G401.6 (cell line): Measurements from ENCODE around the gene ARMH1.
A peak's percentile ranks its signal among the peaks of the same experiment; 100 is the strongest.
"Not testable (repeated sequence)": the region's sequence is repeated elsewhere in the genome, so short reads cannot be mapped to it uniquely, and the experiment has no call there.

Source experiments
- FAIRE-seq: peaks from 2 replicates; lab custom pipeline; 2012; peaks lifted over from hg19 to GRCh38; lab: Jason Lieb, UNC

Gene ARMH1

DNA sequence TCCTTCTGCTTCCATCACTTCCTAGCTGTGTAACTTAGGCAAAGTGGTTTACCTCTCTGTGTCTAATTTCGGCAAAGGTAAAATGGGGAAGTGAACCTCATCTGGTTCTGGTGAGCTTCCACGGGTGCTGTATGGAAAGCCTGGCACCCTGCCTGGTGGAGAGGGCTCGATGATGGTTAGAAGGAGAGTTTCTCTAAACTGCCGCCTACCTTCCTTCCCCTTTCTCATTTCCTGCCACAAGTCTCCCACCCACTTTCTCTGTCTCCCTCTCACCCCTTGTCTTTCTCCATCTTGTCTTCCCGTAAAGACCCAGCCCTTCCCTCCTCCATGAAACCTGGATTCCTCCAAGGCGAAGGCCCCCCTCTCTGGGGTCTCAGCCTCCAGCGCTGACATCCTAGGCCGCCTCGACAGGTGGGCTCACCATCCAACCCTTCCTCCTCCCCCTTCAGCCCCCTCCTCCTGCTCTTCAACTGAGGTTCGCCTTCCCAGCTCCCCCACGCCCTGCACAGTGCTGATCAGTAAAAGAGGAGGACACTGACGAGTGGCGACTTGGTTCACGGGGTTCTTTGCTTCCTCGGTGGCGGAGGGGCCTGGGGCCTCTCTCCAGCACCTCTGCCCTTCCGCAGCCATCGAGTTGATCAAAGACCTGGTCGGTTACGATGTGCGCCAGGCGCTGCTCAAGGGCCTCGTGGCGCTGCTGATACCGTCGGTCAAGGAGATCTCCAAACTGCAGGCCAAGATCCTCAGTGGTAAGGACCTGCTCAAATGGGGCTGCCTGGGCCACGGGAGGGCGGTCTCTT is 49.2 kb downstream of the ARMH1 start:
- no peak for FAIRE-seq

DNA sequence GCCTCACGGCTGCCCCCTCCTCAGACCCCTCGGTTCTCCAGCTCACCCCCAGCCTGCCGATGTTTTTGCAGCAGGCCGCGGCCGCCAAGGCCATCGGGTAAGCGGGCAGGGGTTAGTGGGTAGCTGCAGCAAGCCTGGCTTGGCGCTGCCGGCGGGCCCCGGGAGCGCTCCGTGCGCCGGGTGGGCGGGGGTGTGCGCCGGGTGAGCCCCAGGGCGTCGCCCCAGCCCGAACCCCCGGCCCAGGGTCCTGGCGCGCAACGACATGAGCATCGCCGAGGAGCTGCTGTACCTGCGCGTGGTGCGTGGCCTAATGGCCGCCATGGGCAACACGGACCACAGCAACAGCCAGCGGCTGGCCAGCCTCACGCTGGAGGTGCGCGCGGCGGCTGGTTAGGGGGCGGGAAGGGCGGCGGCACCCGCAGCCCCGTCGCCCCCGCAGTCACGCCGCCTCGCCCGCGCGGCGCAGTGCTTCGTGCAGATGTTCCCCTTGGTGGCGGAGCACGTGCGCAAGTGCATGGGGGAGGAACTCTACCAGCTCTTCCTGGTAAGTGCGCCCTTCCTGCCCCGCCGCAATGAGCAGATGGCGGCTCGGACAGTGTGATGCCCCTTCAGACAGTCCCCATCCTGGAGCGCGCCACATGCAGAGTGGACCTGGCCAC is 49.9 kb downstream of the ARMH1 start:
- no peak for FAIRE-seq

DNA sequence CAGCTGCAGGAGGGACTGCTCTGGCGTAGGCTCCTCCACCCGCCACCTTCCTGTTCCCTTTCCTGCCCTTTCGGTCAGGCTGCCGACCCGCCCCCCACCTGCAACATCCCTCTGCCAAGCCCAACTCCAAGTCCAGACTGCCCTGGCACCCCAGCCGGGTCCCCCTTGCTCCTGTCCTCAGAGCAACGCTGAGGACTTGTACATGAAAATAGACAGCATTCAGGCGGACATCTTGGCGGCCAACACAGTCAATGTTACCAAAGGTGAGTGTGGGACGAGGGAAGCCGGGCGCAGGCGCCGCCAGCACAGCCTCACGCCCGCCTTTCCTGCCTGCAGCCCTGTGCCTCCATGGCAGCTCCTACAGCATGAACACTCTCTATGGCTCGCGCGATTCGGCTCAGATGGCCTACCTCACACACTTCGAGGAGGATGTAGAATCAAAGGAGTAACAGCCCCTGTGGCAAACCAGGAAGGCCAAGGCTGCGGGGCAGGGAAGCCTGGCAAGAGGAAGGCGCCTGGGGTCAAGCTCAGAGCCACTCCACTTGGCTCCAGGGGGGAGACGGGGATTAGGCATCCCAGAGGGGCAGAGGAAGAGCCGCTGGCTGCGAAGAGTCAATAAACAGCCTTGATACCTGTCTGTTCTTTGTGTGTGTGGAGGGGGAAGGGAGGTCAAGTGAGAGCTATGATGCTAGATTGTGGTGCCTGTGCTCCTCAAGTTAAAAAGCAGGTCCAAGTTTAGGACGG is 50.6 kb downstream of the ARMH1 start:
- FAIRE-seq = no peak

DNA sequence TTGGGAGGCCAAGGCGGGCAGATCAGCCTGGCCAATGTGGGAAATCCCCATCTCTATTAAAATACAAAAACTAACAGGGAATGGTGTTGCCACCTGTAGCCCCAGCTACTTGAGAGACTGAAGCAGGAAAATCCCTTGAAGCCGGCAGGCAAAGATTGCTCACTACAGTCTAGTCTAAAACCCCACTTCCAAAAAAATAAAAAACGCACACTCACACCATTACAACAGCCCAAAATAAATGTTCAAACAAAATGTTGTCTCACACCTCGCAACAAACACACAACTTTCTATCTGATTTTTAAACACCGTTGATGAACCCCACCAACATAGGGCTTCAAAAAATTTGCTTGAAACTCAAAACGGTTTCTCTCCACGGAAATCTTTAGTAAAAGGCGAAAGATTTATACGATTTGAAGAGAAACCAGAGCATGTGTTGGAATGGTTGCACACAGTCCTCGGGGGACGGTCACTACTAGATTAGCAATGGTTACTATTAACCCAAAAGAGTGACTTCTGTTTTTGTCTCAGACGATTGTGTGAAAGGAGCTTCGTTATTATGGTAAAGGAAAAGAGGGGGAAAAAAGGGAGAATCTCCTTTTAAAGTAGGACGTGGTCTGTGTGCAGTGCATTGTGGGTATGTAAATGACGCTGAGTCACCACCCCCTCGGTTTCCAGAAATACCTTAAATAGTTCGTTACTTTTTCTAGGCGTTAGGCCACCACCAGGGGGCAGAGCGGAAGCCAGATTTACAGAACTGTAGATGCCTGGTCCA is 56.4 kb downstream of the ARMH1 start, which contains the start of gene RNU5D-1:
Gene RNU5D-1 (minus strand): TSS at position 430 of the 772 bp plus-strand sequence.
- no peak for FAIRE-seq

DNA sequence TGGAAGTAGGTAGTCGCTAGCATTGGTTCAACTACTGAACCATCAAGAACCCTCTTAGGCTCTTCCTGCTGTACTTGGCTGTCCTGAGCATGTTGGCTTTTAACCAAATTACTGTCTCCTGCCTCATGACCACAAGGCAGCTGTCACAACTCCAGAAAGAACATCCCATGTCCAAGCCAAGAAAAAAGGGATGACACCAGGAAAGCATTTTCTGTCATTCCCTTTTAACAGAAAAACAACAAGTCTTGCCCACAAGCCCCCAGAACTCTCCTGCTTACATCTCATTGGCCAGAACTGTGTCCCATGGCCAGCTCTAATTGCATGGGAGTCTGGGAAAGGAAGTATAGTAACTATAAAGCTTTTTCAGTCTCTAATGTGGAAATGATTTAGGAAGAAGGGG is 58.9 kb downstream of the ARMH1 start:
- no peak for FAIRE-seq

DNA sequence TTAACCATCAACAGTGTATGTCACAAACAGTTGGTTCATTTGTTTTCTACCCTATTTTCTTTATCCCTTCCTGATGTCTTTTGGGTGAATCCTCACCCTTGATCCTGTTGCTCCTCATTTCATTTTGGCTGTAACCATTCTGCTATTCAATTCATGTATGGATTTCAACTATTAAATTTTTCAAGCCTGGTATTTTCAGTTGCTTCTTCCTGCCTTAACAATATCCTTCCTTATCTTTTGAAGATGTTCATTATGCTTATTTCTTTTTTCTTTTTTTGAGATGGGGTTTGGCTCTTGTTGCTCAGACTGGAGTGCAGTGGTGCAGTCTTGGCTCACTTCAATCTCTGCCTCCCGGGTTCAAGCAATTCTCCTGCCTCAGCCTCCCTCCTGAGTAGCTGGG is 59.3 kb downstream of the ARMH1 start:
- no peak for FAIRE-seq

DNA sequence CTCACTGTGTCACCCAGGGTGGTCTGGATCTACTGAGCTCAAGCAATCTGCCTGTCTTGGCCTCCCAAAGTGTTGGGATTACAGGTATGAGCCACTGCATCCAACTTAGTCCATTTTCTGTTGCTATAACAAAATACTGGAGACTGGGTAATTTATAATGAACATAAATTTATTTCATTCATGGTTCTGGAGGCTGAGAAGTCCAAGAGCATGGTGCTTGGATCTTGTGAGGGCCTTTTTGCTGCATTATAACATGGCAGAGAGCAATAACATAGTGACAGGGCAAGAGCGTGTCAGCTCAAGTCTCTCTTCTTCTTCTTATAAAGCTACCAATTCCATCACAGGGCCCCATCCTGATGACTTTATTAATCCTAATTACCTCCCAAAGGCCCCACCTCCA is 61.5 kb downstream of the ARMH1 start:
- FAIRE-seq = no peak

DNA sequence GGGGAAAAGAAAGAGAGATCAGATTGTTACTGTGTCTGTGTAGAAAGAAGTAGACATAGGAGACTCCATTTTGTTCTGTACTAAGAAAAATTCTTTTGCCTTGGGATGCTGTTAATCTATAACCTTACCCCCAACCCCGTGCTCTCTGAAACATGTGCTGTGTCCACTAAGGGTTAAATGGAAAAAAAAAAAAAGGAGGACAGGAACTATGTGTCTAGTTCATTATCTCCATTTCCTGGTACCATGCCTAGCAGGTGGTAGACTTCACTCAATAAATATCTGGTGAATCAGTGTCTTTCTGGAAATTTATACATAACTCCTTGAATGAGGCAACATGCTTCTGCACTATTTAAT is 64.4 kb downstream of the ARMH1 start:
- not testable (repeated sequence) for FAIRE-seq

DNA sequence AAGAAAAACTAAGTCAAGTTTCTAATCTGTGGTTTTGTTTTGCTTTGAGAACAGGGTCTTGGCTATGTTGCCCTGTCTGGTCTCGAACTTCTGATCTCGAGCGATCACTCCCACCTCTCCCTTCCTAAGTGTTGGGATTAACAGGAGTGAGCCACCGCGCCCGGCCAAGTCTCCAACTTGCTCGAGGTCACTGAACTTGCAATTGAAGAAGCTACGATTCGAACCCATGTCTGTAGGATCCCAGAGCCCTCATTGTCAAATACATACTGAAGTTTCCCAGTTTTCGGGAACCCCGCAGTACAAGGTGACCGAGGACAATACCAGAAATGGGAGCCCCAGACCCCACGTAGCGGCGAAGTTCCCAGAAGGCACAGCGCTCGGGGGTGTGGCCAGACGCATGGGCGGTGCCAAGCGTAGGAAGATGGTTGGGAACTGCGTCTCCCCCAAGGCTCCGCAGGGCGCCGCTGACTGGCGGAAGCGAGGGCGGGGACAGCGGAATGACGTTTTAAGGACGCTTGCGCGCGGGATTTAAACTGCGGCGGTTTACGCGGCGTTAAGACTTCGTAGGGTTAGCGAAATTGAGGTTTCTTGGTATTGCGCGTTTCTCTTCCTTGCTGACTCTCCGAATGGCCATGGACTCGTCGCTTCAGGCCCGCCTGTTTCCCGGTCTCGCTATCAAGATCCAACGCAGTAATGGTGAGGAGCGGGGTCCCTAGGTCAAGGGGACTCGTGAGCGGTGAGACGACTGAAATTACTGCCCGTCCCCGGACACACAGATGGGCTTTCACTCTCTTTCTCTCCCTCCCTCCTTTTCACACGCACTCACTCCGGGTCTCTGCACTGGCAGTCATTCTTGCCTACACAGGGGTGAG is 65.0 kb downstream of the ARMH1 start, which contains the start of gene KIF2C:
Gene KIF2C (plus strand): TSS at position 531 of the 872 bp plus-strand sequence. CDS start 96 bp downstream, at position 627.
- FAIRE-seq = peak; percentile 98

DNA sequence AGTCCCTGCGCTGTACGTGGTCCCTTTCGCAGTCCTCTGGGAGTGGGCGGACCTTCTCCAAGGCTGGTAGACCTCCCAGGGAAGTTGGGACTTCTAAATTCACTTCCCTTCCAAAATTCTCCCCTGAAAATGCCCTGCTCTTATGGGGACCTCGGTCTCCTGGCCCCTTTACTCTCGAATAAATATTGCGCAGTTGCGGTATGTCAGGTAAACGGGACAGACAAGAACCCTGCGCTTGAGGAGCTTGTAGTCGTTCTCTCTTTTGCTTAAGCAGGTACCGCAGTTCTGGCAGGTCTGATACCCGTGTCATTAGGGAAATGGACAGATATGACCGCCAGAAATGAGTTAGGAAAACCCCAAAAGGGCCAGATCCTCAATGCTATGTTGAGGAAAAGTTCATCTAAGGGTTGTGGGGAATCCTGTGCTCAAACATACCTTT is 65.7 kb downstream of the ARMH1 start:
- no peak for FAIRE-seq

DNA sequence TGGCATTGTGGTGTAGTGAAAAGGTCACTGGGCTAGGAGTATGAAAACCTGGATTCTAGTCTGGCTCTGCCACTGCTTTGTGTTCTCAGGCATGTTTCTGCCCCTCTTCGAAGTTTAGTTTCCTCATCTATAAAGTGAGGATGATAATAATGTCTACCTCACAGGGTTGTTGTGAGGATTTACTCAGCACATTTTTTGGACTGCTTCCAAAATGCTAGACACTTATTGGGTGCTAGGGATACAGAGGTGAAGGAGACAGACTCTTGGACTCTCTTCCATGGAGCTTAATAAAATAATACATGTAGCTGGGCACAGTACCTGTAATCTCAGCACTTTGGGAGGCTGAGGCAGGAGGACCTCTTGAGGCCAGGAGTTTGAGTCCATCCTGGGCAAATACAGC is 68.7 kb downstream of the ARMH1 start:
- no peak for FAIRE-seq

DNA sequence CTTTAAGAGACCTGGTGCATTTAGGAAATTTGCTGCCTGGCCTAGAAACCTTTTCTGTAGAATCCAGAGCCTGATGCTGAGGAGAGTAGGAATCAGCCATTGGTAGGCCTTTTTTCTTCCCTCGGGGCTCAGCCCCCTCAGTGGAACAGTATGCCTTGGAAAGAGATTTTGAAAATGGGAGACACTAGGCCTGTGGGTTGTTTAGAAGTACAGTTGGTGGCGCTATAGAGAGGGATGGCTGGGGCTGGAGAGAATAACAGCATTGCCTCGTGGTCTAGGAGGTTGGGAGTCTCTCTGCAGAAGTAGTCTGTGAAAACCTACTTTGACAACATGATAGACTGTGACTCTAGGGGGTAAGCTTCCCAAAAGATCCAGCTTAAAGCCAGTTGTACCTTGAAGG is 73.4 kb downstream of the ARMH1 start:
- no peak for FAIRE-seq

DNA sequence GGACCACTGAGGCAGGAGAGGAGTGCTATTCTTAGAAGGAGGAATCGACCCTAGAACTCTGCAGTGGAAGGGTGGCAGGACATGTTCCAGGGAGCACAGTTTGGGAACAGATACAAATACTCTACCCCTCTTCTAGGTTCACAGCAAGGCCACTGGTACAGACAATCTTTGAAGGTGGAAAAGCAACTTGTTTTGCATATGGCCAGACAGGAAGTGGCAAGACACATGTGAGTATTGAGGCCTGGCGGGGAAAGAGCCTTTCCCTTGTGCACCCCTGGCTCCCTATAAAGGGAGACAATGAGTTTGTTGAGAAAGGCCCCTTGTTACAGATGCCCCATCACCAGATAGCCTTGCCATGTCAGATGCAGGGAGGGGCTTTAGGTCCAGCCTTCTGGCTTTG is 82.9 kb downstream of the ARMH1 start:
- no peak for FAIRE-seq

DNA sequence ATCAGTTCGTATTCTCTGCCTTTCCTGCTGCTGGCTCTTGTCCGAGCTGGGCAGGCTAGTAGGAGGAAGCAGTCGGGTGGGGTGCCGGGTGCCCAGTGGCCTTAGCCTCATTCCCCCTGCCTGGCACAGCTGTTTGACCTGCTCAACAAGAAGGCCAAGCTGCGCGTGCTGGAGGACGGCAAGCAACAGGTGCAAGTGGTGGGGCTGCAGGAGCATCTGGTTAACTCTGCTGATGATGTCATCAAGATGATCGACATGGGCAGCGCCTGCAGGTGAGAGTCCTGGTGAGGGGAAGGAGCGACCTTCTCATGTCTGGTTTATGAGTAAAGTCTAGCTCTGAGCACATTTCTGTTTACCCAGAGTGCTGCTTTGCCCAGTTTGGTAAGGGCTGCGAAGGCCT is 84.6 kb downstream of the ARMH1 start:
- no peak for FAIRE-seq

DNA sequence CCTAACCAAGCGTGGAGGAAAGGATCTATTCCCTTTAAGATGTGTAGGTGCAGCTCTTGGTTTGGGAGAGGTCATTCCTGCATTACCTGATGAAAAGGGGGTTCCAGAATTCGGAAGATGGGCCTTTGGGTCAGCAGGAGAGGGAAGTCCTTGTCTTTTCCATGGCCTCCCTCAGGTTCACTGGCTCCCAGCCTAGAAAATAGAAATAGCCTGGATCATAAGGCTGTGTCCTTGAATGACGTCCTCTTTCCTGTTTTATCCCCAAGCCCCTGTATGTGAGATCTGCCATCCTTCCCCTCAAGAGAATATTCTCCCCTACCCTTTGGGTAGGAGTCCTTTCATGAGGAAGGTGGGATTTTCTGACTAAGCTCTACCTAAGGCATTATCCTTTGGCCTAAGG is 86.4 kb downstream of the ARMH1 start:
- no peak for FAIRE-seq

DNA sequence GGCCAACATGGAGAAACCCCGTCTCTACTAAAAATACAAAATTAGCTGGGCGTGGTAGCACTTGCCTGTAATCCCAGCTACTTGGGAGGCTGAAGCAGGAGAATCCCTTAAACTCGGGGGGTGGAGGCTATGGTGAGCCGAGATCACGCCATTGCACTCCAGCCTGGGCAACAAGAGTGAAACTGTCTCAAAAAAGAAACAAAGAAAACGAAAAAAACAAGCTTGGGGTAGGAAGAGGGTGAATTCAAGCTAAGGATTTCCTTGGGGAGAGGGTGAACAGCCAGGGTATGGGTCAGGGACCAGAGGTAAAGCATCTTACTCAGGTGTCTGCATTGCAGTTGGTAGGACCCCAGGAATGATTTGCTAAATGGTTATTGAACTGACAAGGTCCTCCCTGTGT is 91.9 kb downstream of the ARMH1 start:
- not testable (repeated sequence) for FAIRE-seq
